Non-pigmented ciliary epithelial cell (primary cell): ENCODE data around the gene SOX12.
"Not testable (repeated sequence)": the region's sequence is repeated elsewhere in the genome, so short reads cannot be mapped to it uniquely, and the experiment has no call there.

ENCODE experiments used
- DNase-seq: peaks from one replicate; pipeline ENCODE4 v3.0.0-alpha.2; 2010; ENCODE audit warnings: low read depth

The SOX12 gene

DNA sequence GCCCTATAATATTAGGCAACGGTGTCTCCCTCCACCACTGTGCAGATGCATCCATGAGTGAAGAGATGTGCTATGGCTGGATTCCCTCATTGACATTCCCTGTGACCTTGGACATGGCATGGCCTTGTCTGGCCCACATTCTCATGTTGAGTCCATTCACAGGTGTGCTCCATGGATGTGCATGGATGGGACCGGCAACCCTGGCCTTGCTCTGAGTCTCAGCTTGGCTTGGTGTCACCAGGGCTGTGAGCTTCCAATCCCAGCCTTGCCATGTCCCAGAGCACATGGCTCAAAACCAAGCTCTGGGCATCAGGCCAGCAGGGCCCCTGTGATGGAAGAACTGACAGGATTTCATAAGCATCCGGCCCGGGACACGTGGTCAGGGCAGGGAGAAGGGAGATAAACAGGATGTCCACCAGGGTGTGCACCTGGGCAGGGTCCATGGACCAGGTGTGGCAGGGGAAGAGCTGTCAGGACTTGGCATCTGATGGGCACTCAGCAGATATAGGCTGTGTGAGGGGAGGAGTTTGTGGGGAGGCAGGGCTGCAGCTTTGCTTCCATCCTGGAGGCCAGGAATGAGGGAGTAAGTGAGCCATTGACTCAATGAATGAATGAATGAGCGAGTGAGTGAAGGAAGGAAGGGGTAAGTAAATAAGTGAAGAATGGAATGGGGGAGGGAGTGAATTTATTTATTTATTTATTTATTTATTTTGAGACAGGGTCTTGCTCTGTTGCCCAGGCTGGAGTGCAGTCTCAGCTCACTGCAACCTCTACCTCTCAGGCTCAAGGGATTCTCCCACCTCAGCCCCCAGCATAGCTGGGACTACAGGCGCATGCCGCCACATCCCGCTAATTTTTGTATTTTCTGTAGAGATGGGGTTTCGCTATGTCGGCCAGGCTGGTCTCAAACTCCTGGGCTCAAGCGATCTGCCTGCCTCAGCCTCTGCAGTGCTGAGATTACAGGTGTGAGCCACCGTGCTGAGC, 37.2 kb downstream of the SOX12 start:
- no peak for DNase-seq

DNA sequence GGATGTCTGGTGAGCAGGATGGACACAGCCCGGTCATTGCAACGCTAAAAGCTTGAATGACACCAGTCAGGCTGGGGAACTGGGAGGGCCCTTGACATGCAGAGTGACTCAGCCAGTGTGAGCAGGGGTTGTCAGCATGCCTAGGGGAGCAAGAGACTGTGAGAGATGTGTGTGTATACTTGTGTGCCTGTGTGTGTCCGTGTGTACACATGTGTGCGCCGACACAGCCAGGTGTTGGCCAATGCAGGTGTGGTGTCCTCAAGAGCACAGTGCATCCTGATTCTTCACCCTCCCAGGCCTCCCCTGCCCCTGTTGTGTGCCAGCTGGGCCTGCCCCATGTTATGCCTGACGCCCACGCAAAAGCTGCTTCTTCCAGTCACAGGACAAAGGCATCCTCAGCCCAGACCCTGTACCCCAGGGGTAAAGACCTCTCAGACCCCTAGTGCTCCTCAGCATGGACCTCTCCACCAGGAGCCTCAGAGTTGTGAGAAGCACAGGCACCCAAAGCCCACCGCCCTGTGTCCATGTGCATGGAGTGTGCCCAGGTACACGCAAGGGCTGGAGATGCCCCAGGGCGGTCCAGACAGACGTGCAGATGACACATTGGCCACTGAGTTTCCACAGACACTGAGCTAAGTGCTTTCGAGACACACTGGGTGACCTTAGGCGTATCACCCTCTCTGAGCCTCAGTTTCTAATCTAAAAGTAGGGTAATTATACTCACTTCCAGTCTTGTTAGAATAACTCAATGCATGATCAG, 38.1 kb downstream of the SOX12 start:
- DNase-seq = no peak

GRCh38 chr20:364905-365794, 39.8 kb downstream of the SOX12 start:
- no peak for DNase-seq

GRCh38 chr20:366041-366718, 40.8 kb downstream of the SOX12 start:
- no peak for DNase-seq

DNA sequence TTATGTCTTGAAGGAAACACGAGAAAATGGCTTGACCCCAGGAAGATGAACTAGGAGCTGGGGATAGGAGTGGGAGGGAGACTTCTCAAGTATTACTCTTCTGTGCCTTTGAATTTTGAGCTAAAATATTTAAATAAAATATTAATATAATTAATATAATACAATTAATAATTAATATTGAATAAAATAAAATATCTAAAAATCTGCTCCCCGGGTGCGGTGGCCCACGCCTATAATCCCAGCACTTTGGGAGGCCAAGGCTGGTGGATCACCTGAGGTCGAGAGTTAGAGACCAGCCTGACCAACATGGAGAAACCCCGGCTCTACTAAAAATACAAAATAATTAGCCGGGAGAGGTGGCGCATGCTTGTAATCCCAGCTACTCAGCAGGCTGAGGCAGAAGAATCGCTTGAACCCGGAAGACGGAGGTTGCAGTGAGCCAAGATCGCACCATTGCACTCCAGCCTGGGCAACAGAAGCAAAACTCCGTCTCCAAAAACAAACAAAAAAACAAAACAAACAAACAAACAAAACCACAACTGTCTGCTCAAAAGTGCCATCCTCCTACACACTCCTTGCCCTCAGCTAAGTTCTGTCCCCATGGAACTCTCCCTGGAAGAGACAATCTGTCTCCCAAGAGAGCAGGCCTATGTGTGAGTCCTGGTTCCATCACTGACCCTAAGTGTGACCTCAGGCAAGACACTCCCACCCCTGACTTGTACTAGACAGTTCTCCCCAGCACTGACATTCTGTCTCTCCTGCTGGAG, 41.5 kb downstream of the SOX12 start:
- no peak for DNase-seq

GRCh38 chr20:367486-367887, 42.1 kb downstream of the SOX12 start:
- DNase-seq = no peak

DNA sequence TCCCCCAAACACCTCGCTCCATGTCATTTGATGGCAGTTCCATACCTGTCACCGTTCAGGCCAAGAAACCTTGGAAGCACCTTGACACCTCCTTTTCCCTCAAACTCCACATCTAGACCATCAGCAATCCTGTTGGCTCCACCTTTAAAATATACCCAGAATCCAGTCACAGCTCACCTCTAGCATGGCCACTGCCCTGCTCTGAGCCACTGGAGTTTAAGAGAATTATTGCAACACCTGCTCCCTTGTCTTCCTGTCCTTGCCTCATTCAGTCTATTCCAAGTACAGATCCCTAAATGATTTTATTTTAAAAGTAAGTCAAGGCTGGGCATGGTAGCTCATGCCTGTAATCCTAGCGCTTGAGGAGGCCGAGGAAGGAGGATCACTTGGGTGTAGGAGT, 43.6 kb downstream of the SOX12 start:
- DNase-seq = no peak

DNA sequence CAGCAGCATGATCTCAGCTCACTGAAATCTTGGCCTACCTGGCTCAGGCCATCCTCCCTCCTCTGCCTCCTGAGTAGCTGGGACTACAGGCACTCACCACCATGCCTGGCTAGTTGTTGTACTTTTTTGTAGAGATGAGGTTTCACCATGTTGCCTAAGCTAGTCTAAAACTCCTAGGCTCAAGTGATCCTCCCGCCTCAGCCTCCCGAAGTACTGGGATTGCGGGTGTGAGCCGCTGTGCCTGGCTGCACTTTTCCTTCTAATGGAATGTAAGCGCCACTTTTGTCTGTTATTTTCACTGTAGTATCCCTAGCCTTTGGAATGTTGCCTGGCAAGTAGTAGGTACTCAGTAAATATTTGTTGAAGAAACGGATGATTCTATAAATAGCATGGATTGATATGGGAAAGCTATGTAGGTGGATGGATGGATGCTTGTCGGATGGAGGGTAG, 44.8 kb downstream of the SOX12 start:
- DNase-seq = no peak

- DNase-seq = no peak
Measured at GRCh38 chr20:370977-371754, 45.8 kb downstream of the SOX12 start.

DNA sequence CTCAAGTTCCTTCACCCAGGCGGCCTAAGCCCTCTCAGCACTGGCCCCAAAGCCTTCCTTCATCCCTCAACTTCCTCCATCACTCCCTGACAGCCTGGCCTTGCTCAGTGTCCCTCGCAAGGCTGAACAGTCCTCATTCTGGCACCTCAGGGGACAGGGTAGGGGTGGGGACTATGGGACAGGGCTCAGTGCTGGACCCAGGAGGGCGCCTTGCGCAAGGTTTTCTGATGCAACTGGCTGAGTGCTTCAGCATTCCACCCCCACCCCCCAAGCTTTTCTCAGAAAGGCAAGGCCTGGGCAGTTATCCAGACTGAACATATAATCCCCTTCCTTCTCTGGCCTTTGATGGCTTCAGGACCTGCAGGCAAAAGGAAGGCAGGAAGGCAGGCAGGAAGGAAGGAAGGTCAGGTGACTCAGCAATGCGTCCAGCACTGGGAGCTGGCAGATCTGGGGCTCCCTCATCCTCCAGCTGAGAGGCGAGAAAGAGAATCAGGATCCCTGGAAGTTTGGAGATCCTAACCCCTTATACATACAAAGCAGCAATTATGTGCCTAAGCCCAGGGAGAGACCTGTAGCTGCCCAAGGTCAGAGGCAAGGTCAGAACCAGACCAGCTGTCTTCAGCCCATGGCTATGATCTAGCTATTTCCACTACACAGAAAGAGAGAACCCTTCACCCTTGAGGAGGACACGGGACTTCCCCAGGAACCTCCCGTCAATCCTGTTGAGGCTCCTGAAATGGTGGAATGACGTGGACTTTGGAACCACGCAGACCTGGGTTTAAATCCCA, 46.6 kb downstream of the SOX12 start:
- DNase-seq = peak; percentile 56

DNA sequence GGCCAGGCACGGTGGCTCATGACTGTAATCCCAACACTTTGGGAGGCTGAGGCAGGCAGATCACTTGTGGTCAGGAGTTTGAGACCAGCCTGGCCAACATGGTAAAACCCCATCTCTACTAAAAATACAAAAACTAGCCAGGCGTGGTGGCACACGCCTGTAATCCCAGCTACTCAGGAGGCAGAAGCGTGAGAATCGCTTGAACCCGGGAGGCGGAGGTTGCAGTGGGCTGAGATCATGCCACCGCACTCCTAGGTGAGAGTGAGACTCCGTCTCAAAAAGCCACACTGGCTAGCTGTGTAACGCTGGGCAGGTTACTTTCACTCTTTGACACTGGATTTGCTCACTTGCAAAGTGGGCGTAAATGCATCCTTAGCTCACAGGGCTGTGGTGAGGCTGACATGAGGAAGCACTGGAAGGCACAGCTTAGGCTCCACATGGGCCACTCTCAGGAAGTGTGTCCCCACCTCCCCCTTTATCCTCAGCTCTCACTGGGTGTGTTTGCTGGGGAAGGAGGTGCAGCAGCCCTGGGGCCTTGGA, 47.3 kb downstream of the SOX12 start:
- DNase-seq = not testable (repeated sequence)

- peak; percentile 49 for DNase-seq
Measured at GRCh38 chr20:373171-373890, 48.0 kb downstream of the SOX12 start.

- DNase-seq = no peak
Measured at GRCh38 chr20:375265-375889, 50.0 kb downstream of the SOX12 start.

DNA sequence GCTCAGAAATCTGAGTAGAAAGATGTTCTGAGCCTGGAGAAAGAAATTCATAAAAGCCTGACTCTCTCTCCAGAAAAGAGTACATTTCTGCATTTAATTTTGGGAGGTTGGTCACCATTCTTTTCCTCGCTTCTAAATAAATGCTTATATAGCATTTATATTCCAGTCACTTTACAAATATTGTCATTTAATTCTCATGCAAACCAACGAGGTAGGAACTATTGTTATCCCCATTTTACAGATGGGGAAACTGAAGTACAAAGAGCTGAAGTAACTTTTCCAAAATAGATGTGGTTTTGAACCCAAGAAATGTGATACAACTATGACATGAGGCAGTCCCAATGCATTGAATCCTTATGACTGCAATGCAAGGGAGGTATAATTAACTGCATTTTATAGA, 50.7 kb downstream of the SOX12 start:
- no peak for DNase-seq

DNA sequence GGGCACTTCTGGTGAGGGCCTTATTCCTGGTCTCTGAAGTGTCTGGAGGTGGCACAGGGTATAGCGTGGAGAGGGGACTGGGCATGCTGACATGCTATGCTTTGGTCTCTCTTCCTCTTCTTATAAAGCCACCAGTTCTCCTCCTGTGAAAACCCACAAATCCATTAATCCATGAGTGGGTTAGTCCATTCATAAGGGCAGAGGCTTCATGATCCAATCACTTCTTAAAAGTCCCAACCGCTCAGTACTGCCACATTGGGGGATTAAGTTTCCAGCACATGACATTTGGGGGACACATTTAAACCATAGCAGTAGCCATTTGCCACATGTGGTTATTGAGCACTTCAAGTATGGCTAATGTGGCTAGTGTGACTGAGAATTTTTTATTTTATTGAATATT, 51.4 kb downstream of the SOX12 start:
- DNase-seq = no peak

DNA sequence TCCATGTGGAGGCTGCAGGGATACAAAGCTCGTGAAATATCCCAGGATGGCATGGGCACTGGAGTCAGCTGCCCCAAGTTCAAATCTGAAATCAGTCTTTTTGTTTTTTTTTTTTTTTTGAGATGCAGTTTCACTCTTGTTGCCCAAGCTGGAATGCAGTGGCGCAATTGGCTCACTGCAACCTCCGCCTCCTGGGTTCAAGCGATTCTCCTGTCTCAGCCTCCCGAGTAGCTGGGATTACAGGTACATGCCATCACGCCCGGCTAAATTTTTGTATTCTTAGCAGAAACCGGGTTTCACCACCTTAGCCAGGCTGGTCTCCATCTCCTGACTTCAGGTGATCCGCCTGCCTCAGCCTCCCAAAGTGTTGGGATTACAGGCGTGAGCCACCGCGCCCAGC, 52.2 kb downstream of the SOX12 start:
- not testable (repeated sequence) for DNase-seq

DNA sequence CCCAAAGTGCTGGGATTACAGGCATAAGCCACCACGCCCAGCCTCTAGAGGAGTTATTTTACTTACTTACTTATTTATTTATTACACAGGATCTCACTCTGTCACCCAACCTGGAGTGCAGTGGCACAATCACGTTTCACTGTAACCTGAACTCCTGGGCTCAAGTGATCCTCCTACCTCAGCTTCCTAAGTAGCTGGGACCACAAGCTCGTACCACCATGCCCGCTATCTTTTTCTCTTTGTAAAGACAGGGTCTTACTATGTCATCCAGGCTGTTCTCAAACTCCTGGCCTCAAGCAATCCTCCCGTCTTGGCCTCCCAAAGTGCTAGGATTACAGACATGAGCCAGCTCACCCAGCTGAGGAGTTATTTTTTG, 53.6 kb downstream of the SOX12 start:
- DNase-seq = no peak
